ENCODE data around the gene HOXA7. TPM values are rescaled to one million over a fixed set of nuclear protein-coding genes. Genes with fewer than 3 reads are reported as not detected.
A peak's percentile ranks its signal among the peaks of the same experiment; 100 is the strongest.

The HOXA7 gene
- polyA plus RNA-seq, 1 of the 3 experiments (the other 2 are of a cell fraction): not detected

DNA sequence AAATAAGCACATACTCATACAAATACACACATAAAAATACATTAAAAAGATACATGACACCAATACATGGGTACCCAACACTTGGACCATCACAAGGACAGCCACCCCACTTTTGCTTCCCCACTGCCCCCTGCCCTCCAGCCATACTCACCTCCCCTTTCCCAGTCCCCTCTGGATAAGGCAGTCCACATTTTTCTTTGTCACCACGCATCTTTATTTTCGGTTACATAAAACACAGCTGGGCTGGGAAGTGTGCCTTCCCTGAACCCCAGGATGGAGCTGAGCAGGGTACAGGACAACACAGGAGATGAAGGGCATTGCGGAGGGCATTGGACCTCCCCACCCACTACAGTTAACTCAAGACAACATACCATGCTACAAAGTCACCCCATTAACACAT lies 2.9 kb downstream of the HOXA7 start:
- peaks cover 6% of the 10 kb centered on the region; the same call in 1 of the 2 replicates for H4K20me1 ChIP-seq (ENCODE audit: insufficient read depth)
- H3K9ac ChIP-seq: no peak overlapping the region
- H2AFZ ChIP-seq (ENCODE audit: low read depth): no peak overlapping the region
- 38% methylated on average over 3 of the region's 3 CpGs for WGBS (ENCODE audit: low lambda C conversion rate)
- POLR2A ChIA-PET: no interaction called here
- no peaks in the 10 kb centered on the region for H3K9me3 ChIP-seq
- H3F3A ChIP-seq (replicated peaks; ENCODE audit: insufficient read depth): no peaks in the 10 kb centered on the region
- CTCF ChIA-PET: interaction anchor here (0.6 to 11.7 kb wide), 6 partner anchors 5 to 1257 kb away, joined by 3 to 270 read pairs (median 8); partner anchors contain the start of genes HOXA3, HOXA5, HOXA6 and HOXA7
- H3K4me3 ChIP-seq (ENCODE audit: low read depth in 2 of 2, low read length in 1 of 2): no peak overlapping the region
- H3K79me2 ChIP-seq (ENCODE audit: insufficient read depth): no peaks in the 10 kb centered on the region
- peaks cover 0 to 9% of the 10 kb centered on the region in 2 experiments; a peak in 1 of 4 replicates for H3K4me1 ChIP-seq (ENCODE audit: control insufficient read depth in 1 of 2, insufficient read depth in 2 of 2, low read depth in 1 of 2, low read length in 1 of 2)
- no peaks in the 10 kb centered on the region for H3K9me2 ChIP-seq
- no peak overlapping the region for H3K4me2 ChIP-seq
- peak; percentile 24 for DNase-seq
- no peaks in the 10 kb centered on the region for H3K36me3 ChIP-seq (replicated peaks in 1 of 2; ENCODE audit: control insufficient read depth in 1 of 2, insufficient read depth in 2 of 2, low read length in 1 of 2)
- H3K27ac ChIP-seq (ENCODE audit: low read depth in 2 of 2, low read length in 1 of 2): no peak overlapping the region
- no peak for TF ChIP-seq YY1 (IDR thresholded peaks at IDR 0.05; ENCODE audit: low read depth)
- TF ChIP-seq SMC3 (IDR thresholded peaks at IDR 0.05; ENCODE audit: low read depth, low read length): no peak
- TF ChIP-seq RCOR1 (IDR thresholded peaks at IDR 0.05; ENCODE audit: low read length): no peak
- no peak for TF ChIP-seq RXRA (IDR thresholded peaks at IDR 0.05; ENCODE audit: borderline replicate concordance, low read depth)
- no peak for TF ChIP-seq NRF1 (IDR thresholded peaks at IDR 0.05; ENCODE audit: low read depth, low read length)
- TF ChIP-seq TEAD4 (IDR thresholded peaks at IDR 0.05; ENCODE audit: borderline replicate concordance, insufficient read depth): no peak
- no peak for TF ChIP-seq FOXM1 (IDR thresholded peaks at IDR 0.05; ENCODE audit: low read depth)
- no peak for TF ChIP-seq GATA2 (CRISPR knock-in tag; IDR thresholded peaks at IDR 0.05)
- TF ChIP-seq POLR2AphosphoS5 (IDR thresholded peaks at IDR 0.05; ENCODE audit: low read depth, low read length): no peak
- TF ChIP-seq FOSL2 (IDR thresholded peaks at IDR 0.05; ENCODE audit: borderline replicate concordance, low read depth): no peak
- no peak for TF ChIP-seq MXI1 (IDR thresholded peaks at IDR 0.05; ENCODE audit: low read depth, low read length)
- TF ChIP-seq, protein P1, sequence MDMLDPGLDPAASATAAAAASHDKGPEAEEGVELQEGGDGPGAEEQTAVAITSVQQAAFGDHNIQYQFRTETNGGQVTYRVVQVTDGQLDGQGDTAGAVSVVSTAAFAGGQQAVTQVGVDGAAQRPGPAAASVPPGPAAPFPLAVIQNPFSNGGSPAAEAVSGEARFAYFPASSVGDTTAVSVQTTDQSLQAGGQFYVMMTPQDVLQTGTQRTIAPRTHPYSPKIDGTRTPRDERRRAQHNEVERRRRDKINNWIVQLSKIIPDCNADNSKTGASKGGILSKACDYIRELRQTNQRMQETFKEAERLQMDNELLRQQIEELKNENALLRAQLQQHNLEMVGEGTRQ (IDR thresholded peaks at IDR 0.05; ENCODE audit: borderline replicate concordance, low read depth, low read length): no peak
- TF ChIP-seq MAX (IDR thresholded peaks at IDR 0.05; ENCODE audit: low read depth): no peak
- TF ChIP-seq, protein P2, sequence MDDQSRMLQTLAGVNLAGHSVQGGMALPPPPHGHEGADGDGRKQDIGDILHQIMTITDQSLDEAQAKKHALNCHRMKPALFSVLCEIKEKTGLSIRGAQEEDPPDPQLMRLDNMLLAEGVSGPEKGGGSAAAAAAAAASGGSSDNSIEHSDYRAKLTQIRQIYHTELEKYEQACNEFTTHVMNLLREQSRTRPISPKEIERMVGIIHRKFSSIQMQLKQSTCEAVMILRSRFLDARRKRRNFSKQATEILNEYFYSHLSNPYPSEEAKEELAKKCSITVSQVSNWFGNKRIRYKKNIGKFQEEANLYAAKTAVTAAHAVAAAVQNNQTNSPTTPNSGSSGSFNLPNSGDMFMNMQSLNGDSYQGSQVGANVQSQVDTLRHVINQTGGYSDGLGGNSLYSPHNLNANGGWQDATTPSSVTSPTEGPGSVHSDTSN (IDR thresholded peaks at IDR 0.05): no peak
- TF ChIP-seq, protein P3, sequence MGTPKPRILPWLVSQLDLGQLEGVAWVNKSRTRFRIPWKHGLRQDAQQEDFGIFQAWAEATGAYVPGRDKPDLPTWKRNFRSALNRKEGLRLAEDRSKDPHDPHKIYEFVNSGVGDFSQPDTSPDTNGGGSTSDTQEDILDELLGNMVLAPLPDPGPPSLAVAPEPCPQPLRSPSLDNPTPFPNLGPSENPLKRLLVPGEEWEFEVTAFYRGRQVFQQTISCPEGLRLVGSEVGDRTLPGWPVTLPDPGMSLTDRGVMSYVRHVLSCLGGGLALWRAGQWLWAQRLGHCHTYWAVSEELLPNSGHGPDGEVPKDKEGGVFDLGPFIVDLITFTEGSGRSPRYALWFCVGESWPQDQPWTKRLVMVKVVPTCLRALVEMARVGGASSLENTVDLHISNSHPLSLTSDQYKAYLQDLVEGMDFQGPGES (IDR thresholded peaks at IDR 0.05; ENCODE audit: low read depth, low read length): no peak
- no peak for TF ChIP-seq TAF1 (IDR thresholded peaks at IDR 0.05; ENCODE audit: borderline replicate concordance, low read depth, low read length)
- TF ChIP-seq EZH2phosphoT487 (IDR thresholded peaks at IDR 0.05; ENCODE audit: borderline replicate concordance, low read depth): no peak
- no peak for TF ChIP-seq FOXJ3 (CRISPR knock-in tag; IDR thresholded peaks at IDR 0.05)
- TF ChIP-seq NFIC (IDR thresholded peaks at IDR 0.05; ENCODE audit: borderline replicate concordance): no peak
- TF ChIP-seq CHD2 (IDR thresholded peaks at IDR 0.05; ENCODE audit: low read length, partially characterized antibody): no peak
- H3K27me3 ChIP-seq (ENCODE audit: insufficient read depth): peaks cover 100% of the 10 kb centered on the region

Measured in SK-N-SH (cell line).